Measurements from ENCODE around the gene BTBD2.

DNA sequence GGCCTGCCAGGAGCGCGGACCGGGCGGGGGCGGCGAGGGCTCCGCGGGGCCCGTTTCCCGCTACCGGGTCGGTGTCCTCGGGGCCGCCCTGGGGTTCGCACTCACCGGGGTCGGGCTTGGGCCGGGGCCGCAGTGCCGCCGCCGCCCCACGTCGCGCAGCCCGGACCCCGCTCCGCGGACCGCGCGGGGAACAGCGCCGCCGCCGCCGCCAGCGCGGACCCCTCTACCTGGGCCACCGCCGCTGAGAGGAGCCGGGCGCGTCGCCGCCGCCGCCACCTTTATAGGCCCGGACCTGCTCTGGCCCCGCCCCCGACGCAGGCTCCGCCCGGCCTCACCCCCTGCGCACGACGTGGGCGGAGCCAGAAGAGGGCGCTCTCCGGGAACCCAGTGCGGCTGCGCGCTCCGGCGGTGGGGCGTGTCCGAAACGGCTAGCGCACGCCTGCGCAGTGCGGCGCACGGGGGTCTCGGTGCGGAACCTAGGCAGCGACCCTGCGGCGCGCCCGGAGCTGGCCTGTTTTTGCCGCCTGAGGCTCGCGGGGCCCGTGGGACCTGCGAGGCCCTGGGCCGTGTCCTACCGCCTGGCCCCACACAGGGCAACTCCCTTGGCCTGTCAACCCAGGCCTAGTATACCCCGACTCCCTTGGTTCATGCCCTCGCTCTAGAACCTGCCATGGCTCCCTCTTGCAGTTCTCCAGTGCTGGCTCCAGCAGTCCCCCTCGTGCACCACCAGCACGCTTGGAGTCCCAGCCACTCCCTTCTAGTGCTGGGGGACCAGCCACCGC, 35.7 kb upstream of the BTBD2 start, which contains the start of gene MKNK2:
- TF ChIP-seq, protein P1, sequence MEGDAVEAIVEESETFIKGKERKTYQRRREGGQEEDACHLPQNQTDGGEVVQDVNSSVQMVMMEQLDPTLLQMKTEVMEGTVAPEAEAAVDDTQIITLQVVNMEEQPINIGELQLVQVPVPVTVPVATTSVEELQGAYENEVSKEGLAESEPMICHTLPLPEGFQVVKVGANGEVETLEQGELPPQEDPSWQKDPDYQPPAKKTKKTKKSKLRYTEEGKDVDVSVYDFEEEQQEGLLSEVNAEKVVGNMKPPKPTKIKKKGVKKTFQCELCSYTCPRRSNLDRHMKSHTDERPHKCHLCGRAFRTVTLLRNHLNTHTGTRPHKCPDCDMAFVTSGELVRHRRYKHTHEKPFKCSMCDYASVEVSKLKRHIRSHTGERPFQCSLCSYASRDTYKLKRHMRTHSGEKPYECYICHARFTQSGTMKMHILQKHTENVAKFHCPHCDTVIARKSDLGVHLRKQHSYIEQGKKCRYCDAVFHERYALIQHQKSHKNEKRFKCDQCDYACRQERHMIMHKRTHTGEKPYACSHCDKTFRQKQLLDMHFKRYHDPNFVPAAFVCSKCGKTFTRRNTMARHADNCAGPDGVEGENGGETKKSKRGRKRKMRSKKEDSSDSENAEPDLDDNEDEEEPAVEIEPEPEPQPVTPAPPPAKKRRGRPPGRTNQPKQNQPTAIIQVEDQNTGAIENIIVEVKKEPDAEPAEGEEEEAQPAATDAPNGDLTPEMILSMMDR (conservative IDR thresholded peaks at IDR 0.05) = peak; percentile 63
- TF ChIP-seq EZH2 (IDR thresholded peaks at IDR 0.05; ENCODE audit: low read depth) = no peak
